Left lung (tissue), 10 donors: ENCODE measurements around the gene RBFA. TPM values are rescaled to one million over a fixed set of nuclear protein-coding genes. Genes with fewer than 3 reads are reported as not detected.
"Not testable (repeated sequence)": the region's sequence is repeated elsewhere in the genome, so short reads cannot be mapped to it uniquely, and the experiment has no call there.

Experiments used
- ATAC-seq: fragments of 200-7000 bp; cut with Tn5 transposase; one replicate; pipeline ENCODE4 v1.9.1; 2020; ENCODE audit warnings: moderate library complexity
- DNase-seq, 4 donors: peaks; one replicate each; pipeline ENCODE4 v3.0.0-alpha.2; 2013 to 2020
- H3K27ac ChIP-seq, 2 donors: fragments of 200-600 bp; sonication (generic) in 1 of 2; one replicate each; pipeline versions ENCODE4 v1.5.0 to v1.8.0; 2020 to 2021
- H3K27me3 ChIP-seq, 2 donors: fragments of 200-600 bp; sonication (generic) in 1 of 2; one replicate each; pipeline versions ENCODE4 v1.5.0 to v1.8.0; 2020 to 2021
- H3K36me3 ChIP-seq, 2 donors: fragments of 200-600 bp; sonication (generic) in 1 of 2; one replicate each; pipeline versions ENCODE4 v1.5.0 to v1.8.0; 2020 to 2021
- H3K4me1 ChIP-seq, 2 donors: fragments of 200-600 bp; one replicate each; pipeline ENCODE4 v1.8.0; 2021
- H3K4me3 ChIP-seq, 2 donors: fragments of 200-600 bp; sonication (generic) in 1 of 2; one replicate each; pipeline versions ENCODE4 v1.5.0 to v1.8.0; 2020 to 2021; ENCODE audit warnings: mild to moderate bottlenecking in 1 of 2
- H3K9me3 ChIP-seq, 2 donors: fragments of 200-600 bp; sonication (generic) in 1 of 2; one replicate each; pipeline versions ENCODE4 v1.5.0 to v1.8.0; 2020 to 2021
- CTCF ChIP-seq, 2 donors: fragments of 200-600 bp; sonication (generic) in 1 of 2; IDR thresholded peaks; one replicate each; pipeline versions ENCODE4 v1.5.0 to v1.8.0; 2021; ENCODE audit warnings: antibody characterized with exemption in 2 of 2
- intact Hi-C, 2 donors: fragments of 100-400 bp; cut with DNase I; formaldehyde crosslinking; loops; one replicate each; pipeline versions ENCODE4 v1.11.2 to v1.14.2; 2022
- polyA plus RNA-seq, 6 donors: library from polyadenylated mRNA; unstranded; fragments of 120-200 nt; gene quantifications; one replicate each; pipeline ENCODE4 v1.2.1, GENCODE V29; 2013; ENCODE audit not compliant: insufficient read length in 6 of 6
- total RNA-seq, 2 donors: library from RNA; stranded (reverse); fragmentation: NEBNext Ultra II Directional; extraction: Animal tissue kit (Norgen Biotek cat#: 25700); gene quantifications; one replicate each; pipeline ENCODE4 v1.2.1, GENCODE V29; 2021
- donor health status: DM: no; HTN: yes; CAD: no.
- donor health status: DM: no; HTN: no; CAD: no.

The RBFA gene
- total and polyA plus RNA-seq, 8 donors, result 18.7 to 47.4 (median 39.5) TPM

- Histone ChIP-seq H3K4me1 (peaks cover 10 to 54% of the 10 kb centered on the region in 2 donors), H3K27ac (peak overlapping the region; percentile 86 to 93), H3K27me3 (no peaks in the 10 kb centered on the region), H3K36me3 (peaks cover 0 to 20% of the 10 kb centered on the region in 2 donors), H3K4me3 (peak overlapping the region; percentile 94 to 97), H3K9me3 (no peaks in the 10 kb centered on the region)
- DNase-seq (no peak), ATAC-seq (no peak)
- no peak for TF ChIP-seq CTCF (IDR thresholded peaks at IDR 0.05)
- intact Hi-C loops, result no loop called here
Measured at GRCh38 chr18:79987566-79987965, 46.7 kb upstream of the RBFA start.

- peaks cover 10 to 49% of the 10 kb centered on the region in 2 donors for H3K4me1 ChIP-seq
- TF ChIP-seq CTCF (IDR thresholded peaks at IDR 0.05), result peak in 1 of 2 donors; percentile 21
- H3K27me3 ChIP-seq, result no peaks in the 10 kb centered on the region
- H3K9me3 ChIP-seq, result no peaks in the 10 kb centered on the region
- ATAC-seq (peak; percentile 78), DNase-seq (peak; percentile 65 to 91 (median 69))
- peak overlapping the region; percentile 94 to 97 for H3K4me3 ChIP-seq
- H3K27ac ChIP-seq, result peak overlapping the region; percentile 86 to 93
- H3K36me3 ChIP-seq, result peaks cover 0 to 20% of the 10 kb centered on the region in 2 donors
- intact Hi-C loops, result no loop called here
Measured at GRCh38 chr18:79988071-79988450, 46.2 kb upstream of the RBFA start.

- intact Hi-C loops, result no loop called here
- no peaks in the 10 kb centered on the region for H3K9me3 ChIP-seq
- no peak for TF ChIP-seq CTCF (IDR thresholded peaks at IDR 0.05)
Measured at GRCh38 chr18:79988451-79989194, 45.6 kb upstream of the RBFA start, which contains the start of gene TXNL4A. Gene TXNL4A, minus strand, starts transcription at chr18:79988563. Its CDS starts 171 bp downstream, at chr18:79988392.

GRCh38 chr18:79989195-79989497, 45.1 kb upstream of the RBFA start:
- H3K27ac ChIP-seq, result peak overlapping the region; percentile 86 to 93
- no peaks in the 10 kb centered on the region for H3K27me3 ChIP-seq
- no peak for TF ChIP-seq CTCF (IDR thresholded peaks at IDR 0.05)
- H3K9me3 ChIP-seq, result no peaks in the 10 kb centered on the region
- H3K4me3 ChIP-seq, result peak overlapping the region; percentile 94 to 97
- intact Hi-C loops, result no loop called here
- no peak for DNase-seq
- ATAC-seq, result no peak
- H3K4me1 ChIP-seq, result peaks cover 10 to 40% of the 10 kb centered on the region in 2 donors
- peaks cover 0 to 20% of the 10 kb centered on the region in 2 donors for H3K36me3 ChIP-seq

More at GRCh38 chr18:79988451-79989194, 45.6 kb upstream of the RBFA start, which contains the start of gene TXNL4A:
- H3K36me3 ChIP-seq, result peaks cover 0 to 20% of the 10 kb centered on the region in 2 donors
- DNase-seq, result peak; percentile 85 to 96 (median 88)
- peak within 1 kb of the TSS; percentile 94 to 97 for H3K4me3 ChIP-seq
- peaks cover 10 to 44% of the 10 kb centered on the region in 2 donors for H3K4me1 ChIP-seq
- peak within 1 kb of the TSS; percentile 86 to 93 for H3K27ac ChIP-seq
- peak; percentile 99 for ATAC-seq
- no peaks in the 10 kb centered on the region for H3K27me3 ChIP-seq

GRCh38 chr18:79991494-79991893, 42.7 kb upstream of the RBFA start:
- intact Hi-C loops, result no loop called here
- TF ChIP-seq CTCF (IDR thresholded peaks at IDR 0.05), result no peak
- H3K27ac ChIP-seq, result no peak overlapping the region
- no peaks in the 10 kb centered on the region for H3K9me3 ChIP-seq
- ATAC-seq (no peak), DNase-seq (no peak)
- H3K36me3 ChIP-seq, result no peaks in the 10 kb centered on the region
- H3K27me3 ChIP-seq, result no peaks in the 10 kb centered on the region
- no peak overlapping the region for H3K4me3 ChIP-seq
- H3K4me1 ChIP-seq, result peaks cover 9 to 19% of the 10 kb centered on the region in 2 donors

- H3K4me1 ChIP-seq, DNase-seq, intact Hi-C loops, H3K27me3 ChIP-seq, ATAC-seq, H3K36me3 ChIP-seq, H3K27ac ChIP-seq, H3K4me3 ChIP-seq: not testable (repeated sequence)
- peaks cover 0 to 33% of the 10 kb centered on the region in 2 donors for H3K9me3 ChIP-seq
Measured at GRCh38 chr18:79999701-80000100, 34.5 kb upstream of the RBFA start.
